Measurements from ENCODE around the gene HMGN4.
A peak's percentile ranks its signal among the peaks of the same experiment; 100 is the strongest.

Gene HMGN4

GRCh38 chr6:26550250-26550993, 12.3 kb downstream of the HMGN4 start:
- peak; percentile 87 for DNase-seq

- no peak for DNase-seq
These were observed 14.0 kb downstream of the HMGN4 start for GRCh38 chr6:26552205-26552604.

GRCh38 chr6:26552640-26553188, 14.5 kb downstream of the HMGN4 start:
- peak; percentile 36 for DNase-seq

GRCh38 chr6:26553264-26553634, 15.1 kb downstream of the HMGN4 start:
- peak; percentile 74 for DNase-seq

GRCh38 chr6:26553635-26554446, 15.7 kb downstream of the HMGN4 start:
- DNase-seq, result peak; percentile 80

GRCh38 chr6:26554447-26554696, 16.2 kb downstream of the HMGN4 start:
- no peak for DNase-seq

GRCh38 chr6:26554697-26555504, 16.7 kb downstream of the HMGN4 start:
- DNase-seq, result no peak

- no peak for DNase-seq
These were observed 17.5 kb downstream of the HMGN4 start for GRCh38 chr6:26555505-26556262.

- no peak for DNase-seq
These were observed 18.3 kb downstream of the HMGN4 start for GRCh38 chr6:26556263-26557070.

- no peak for DNase-seq
These were observed 23.6 kb downstream of the HMGN4 start for GRCh38 chr6:26561533-26562466.

GRCh38 chr6:26563488-26563887, 25.3 kb downstream of the HMGN4 start:
- no peak for DNase-seq

GRCh38 chr6:26568601-26569432, 30.7 kb downstream of the HMGN4 start:
- peak; percentile 82 for DNase-seq

GRCh38 chr6:26569433-26569764, 31.2 kb downstream of the HMGN4 start:
- DNase-seq, result no peak

- DNase-seq, result no peak
These were observed 32.1 kb downstream of the HMGN4 start for GRCh38 chr6:26570027-26570809.

GRCh38 chr6:26571592-26572296, 33.6 kb downstream of the HMGN4 start:
- no peak for DNase-seq

GRCh38 chr6:26575494-26575939, 37.4 kb downstream of the HMGN4 start:
- no peak for DNase-seq

GRCh38 chr6:26576407-26576843, 38.3 kb downstream of the HMGN4 start:
- DNase-seq, result no peak

All from right kidney (tissue), 1 donor.